NB4 (cell line): ENCODE results near the gene COL26A1.

ENCODE experiments used
- MYC ChIP-seq: IDR thresholded peaks from 2 replicates; pipeline ENCODE4 v1.6.1; 2011; ENCODE audit warnings: low read depth, low read length
- TF ChIP-seq, protein P1 (sequence below): IDR thresholded peaks from one replicate; pipeline ENCODE4 v1.5.1; 2012; ENCODE audit warnings: low read depth, low read length

DNA sequence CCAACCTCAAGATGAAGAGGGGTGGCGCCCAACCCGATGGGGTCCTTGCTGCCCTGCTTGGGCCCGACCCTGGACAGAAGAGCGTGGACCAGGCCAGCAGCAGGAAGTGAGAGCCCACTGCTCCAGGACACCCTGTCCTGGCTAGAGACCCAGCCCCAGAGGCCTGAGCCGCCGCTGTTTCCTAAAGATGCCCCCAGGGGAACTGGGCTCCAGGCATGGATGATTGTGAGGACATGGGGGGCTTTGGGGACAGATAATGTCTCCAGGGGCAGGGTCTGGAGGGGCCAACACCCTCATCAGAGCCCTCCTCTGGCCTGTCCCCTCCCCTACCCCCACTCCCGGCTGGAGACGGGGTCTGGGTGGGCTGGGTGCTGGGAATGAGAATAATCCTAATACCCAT lies 194.7 kb downstream of the COL26A1 start:
- TF ChIP-seq, protein P1, sequence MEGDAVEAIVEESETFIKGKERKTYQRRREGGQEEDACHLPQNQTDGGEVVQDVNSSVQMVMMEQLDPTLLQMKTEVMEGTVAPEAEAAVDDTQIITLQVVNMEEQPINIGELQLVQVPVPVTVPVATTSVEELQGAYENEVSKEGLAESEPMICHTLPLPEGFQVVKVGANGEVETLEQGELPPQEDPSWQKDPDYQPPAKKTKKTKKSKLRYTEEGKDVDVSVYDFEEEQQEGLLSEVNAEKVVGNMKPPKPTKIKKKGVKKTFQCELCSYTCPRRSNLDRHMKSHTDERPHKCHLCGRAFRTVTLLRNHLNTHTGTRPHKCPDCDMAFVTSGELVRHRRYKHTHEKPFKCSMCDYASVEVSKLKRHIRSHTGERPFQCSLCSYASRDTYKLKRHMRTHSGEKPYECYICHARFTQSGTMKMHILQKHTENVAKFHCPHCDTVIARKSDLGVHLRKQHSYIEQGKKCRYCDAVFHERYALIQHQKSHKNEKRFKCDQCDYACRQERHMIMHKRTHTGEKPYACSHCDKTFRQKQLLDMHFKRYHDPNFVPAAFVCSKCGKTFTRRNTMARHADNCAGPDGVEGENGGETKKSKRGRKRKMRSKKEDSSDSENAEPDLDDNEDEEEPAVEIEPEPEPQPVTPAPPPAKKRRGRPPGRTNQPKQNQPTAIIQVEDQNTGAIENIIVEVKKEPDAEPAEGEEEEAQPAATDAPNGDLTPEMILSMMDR, result no peak
- TF ChIP-seq MYC, result no peak
